Measurements from ENCODE around the gene LAMA2.

LAMA2 gene

GRCh38 chr6:129312880-129313279 lies 429.9 kb downstream of the LAMA2 start:
- no peak for DNase-seq (ENCODE audit: low spot score)

GRCh38 chr6:129314575-129314974 lies 431.6 kb downstream of the LAMA2 start:
- no peak for DNase-seq (ENCODE audit: low spot score)

- DNase-seq (ENCODE audit: low spot score) = no peak
Measured at GRCh38 chr6:129317931-129318820, 435.2 kb downstream of the LAMA2 start.

GRCh38 chr6:129320892-129321291 lies 438.0 kb downstream of the LAMA2 start:
- DNase-seq (ENCODE audit: low spot score) = no peak

GRCh38 chr6:129321303-129321702 lies 438.4 kb downstream of the LAMA2 start:
- DNase-seq (ENCODE audit: low spot score) = no peak

GRCh38 chr6:129324345-129324744 lies 441.4 kb downstream of the LAMA2 start:
- no peak for DNase-seq (ENCODE audit: low spot score)

GRCh38 chr6:129329678-129330077 lies 446.7 kb downstream of the LAMA2 start:
- no peak for DNase-seq (ENCODE audit: low spot score)

GRCh38 chr6:129331450-129332138 lies 448.7 kb downstream of the LAMA2 start:
- no peak for DNase-seq (ENCODE audit: low spot score)

- no peak for DNase-seq (ENCODE audit: low spot score)
Measured at GRCh38 chr6:129335792-129336191, 452.9 kb downstream of the LAMA2 start.

- no peak for DNase-seq (ENCODE audit: low spot score)
Measured at GRCh38 chr6:129338683-129339082, 455.7 kb downstream of the LAMA2 start.

- DNase-seq (ENCODE audit: low spot score) = no peak
Measured at GRCh38 chr6:129340983-129341382, 458.0 kb downstream of the LAMA2 start.

GRCh38 chr6:129342243-129342642 lies 459.3 kb downstream of the LAMA2 start:
- DNase-seq (ENCODE audit: low spot score) = no peak

- no peak for DNase-seq (ENCODE audit: low spot score)
Measured at GRCh38 chr6:129342796-129343195, 459.9 kb downstream of the LAMA2 start.

GRCh38 chr6:129344379-129344778 lies 461.4 kb downstream of the LAMA2 start:
- DNase-seq (ENCODE audit: low spot score) = no peak

- DNase-seq (ENCODE audit: low spot score) = no peak
Measured at GRCh38 chr6:129345890-129346289, 463.0 kb downstream of the LAMA2 start.

GRCh38 chr6:129346964-129347363 lies 464.0 kb downstream of the LAMA2 start:
- DNase-seq (ENCODE audit: low spot score) = no peak

GRCh38 chr6:129350278-129350677 lies 467.3 kb downstream of the LAMA2 start:
- no peak for DNase-seq (ENCODE audit: low spot score)

- no peak for DNase-seq (ENCODE audit: low spot score)
Measured at GRCh38 chr6:129351807-129352206, 468.9 kb downstream of the LAMA2 start.

GRCh38 chr6:129353067-129353466 lies 470.1 kb downstream of the LAMA2 start:
- DNase-seq (ENCODE audit: low spot score) = no peak

GRCh38 chr6:129356129-129356528 lies 473.2 kb downstream of the LAMA2 start:
- DNase-seq (ENCODE audit: low spot score) = no peak

- DNase-seq (ENCODE audit: low spot score) = no peak
Measured at GRCh38 chr6:129359811-129360681, 477.1 kb downstream of the LAMA2 start.

GRCh38 chr6:129360682-129360955 lies 477.7 kb downstream of the LAMA2 start:
- no peak for DNase-seq (ENCODE audit: low spot score)

GRCh38 chr6:129364037-129364436 lies 481.1 kb downstream of the LAMA2 start:
- no peak for DNase-seq (ENCODE audit: low spot score)
